Fibroblast of gingiva (primary cell): ENCODE results near the gene DLK2.
"Not testable (repeated sequence)": the region's sequence is repeated elsewhere in the genome, so short reads cannot be mapped to it uniquely, and the experiment has no call there.

Source experiments
- DNase-seq: peaks from one replicate; pipeline ENCODE4 v3.0.0-alpha.2; 2011; ENCODE audit warnings: low read depth

Gene DLK2

DNA sequence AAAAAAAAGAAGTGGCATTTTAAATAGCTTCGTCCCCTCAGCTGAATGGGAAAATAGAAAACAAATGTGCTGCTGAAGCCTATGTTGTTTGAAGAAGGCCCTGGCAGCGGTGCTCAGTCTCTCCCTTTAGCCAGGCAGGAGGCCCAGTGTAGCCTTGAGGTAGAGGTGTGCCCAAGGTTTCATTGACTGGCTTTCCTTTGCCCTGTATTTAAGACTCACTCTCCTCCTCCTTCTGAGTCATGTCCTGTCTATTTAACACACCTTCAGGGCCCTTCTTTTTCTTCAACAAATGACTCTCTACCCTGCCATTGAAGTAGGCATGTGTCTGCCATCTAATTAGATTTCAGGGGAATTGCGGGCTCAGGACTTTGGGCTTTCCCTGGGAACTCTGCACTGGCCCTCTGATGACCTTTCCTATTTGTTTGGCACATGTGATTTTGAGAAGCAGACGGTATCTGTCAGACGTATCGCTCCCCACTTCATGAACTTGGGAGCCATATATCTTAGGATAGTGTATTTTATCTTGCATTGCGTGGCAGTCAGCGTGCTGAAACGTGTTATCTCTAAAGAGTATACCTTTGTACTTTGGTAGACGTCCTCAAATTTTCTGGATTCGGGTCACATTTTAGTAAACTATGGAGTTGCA lies 26.4 kb upstream of the DLK2 start:
- no peak for DNase-seq

DNA sequence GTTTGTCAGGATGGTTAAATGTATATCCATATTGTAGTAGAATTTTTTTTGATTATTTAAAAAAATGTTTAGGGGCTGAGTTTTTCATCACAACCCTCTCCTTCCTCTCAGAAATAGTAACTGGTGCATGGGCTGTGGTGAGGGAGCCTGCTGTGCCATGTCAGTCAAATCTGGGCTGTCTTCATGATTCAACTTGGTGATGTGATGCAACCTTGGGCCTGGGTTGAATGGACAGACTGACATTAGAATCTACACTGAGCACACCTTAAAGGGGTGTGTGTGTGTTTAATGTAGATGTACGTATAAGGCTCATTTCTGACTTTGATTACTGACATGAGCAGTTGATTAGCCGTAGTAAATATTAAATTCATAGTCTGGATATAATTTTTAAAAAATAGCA lies 25.7 kb upstream of the DLK2 start:
- DNase-seq: no peak

DNA sequence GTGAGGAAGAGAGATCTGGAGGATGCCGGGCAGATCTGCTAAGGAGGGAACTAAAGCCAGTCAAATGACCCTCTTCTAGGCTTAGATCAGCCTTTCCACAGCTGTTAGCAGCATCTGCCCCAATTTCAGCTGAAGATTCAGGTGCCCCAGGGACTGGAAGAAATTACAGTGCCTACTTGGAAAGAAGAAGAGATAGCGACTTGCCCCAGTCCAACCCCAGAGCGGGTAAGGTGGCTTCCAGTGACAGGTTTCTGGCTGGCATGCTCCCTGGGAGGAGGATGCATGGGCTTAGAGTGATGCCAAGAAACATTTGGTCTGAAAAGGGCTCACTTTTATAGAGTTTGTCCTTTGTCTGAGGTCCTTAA lies 22.6 kb upstream of the DLK2 start:
- DNase-seq: no peak

DNA sequence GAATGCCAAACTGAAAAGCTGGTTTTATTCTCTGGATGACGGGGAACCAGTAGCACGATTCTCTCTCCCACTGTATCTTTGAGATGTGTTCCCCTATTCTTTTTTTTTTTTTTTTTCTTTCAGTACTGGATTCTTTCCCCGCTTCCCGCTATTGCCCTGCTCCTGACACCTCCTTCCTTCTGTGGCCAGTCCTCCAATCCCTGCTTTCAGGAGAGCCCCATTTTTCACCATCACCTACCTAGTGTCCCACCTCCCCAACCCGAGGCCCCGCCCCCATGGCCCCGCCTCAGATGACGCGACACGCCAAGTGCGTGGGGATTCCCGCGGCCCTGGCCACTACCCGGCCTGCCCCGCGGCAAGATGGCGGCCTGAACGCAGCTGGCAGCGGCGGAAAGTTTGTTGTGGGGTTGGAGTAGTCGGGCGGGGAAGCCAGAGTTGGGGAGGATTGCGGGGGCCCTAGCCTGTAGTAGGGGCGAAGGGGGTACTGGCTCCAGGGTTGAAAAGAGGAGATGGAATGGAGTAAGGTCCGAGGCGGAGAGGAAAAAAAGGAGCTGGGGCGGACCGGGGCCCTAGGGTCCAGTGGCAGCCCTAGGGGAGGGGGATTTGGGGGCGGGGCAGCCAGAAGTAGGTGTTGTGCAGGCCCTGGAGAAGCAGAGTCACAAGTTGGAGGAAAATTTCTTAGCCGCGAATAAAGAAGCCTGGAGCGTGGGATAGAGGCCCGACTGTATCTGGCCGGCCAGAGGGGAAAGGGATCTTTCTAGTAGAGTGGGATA lies 22.1 kb upstream of the DLK2 start, which contains the start of gene TJAP1:
TJAP1 (plus strand) TSS at position 336 of the 773 bp plus-strand sequence. CDS start 21,432 bp downstream, outside the sequence.
- peak; percentile 70 for DNase-seq

DNA sequence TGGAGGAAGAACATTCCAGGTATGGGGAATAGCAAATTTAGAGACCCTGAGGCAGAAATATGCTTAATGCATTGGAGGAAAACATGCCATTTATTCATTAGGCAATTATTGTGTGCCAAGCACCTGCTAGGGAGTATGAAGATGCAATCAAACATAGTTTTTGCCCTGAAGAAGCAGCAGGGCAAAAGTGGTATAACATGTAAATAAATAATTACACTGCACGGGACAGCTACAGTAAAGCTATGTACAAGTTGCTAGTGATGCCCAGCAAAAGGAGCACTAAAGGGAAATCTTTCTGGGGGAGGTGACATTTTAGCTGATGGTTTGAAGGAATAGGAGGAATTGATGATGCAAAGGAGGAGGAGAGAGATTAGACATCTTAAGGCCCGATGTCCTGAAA lies 21.4 kb upstream of the DLK2 start:
- no peak for DNase-seq

DNA sequence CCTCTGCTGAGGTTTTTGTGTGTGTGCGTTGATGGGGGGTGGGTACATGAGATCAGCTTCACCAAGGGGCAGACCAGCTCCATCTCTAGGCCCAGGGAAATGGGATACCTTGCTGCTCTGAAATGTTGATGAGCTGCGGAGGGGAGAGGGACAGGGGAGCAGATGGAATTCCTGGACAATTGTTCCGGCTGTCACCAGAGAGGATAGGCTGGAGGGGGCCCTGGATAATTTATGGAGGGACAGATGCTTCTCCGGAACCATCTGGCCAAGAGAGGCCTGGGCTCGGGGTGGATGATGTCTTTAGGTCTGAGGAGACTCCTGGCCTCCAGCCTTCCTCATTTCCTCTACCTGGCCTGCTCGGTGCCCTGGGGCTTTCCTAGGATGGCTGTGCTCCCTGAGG lies 20.2 kb upstream of the DLK2 start:
- DNase-seq: no peak

DNA sequence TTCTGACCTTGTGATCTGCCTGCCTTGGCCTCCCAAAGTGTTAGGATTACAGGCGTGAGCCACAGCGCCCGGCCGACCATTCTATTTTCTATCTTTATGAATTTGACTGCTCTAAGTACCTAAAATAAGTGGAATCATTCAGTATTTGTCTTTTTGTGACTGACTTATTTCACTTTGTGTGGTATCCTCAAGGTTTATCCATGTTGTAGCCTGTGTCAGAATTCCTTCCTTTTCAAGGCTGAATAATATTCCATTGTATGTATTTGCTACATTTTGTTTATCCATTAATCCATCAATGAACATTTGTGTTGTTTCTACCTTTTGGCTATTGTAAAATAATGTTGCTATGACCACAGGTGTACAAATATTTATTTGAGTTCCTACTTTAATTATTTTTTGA lies 17.2 kb upstream of the DLK2 start:
- no peak for DNase-seq

DNA sequence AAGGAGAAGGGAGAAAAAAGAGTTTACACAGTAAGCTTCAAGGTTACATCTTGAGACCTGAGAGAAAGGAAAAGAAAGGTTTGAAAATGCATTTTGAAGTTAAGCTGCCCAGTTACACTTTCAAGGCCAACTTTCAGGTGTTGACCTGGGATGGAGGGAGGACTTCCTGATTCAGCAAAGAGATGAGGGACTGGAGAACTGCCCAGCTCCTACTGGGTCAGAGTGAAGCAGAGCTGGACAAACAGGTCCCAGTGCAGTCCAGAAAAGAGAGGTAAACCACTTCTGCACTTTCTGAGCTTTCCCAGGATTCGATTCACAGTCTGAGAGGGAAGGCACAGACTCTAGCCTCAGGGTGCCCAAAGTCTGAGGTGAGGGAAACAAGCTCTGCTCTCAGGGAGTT lies 16.1 kb upstream of the DLK2 start:
- no peak for DNase-seq

DNA sequence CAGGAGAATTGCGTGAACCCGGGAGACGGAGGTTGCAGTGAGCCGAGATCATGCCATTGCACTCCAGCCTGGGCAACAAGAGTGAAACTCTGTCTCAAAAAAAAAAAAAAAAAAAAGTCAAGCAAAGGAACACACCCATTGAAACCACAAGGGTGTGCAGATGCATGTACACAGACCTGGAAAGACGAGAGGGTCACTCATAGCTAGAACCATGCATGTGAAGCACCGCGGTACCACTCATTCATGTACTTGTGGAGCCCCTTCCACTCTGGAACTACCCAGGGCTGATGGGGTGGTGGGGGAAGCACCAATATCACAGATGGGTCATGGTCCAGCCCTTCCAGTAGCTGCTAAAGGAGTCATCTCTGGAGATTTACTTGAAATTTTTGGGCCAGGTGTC lies 14.6 kb upstream of the DLK2 start:
- no peak for DNase-seq

DNA sequence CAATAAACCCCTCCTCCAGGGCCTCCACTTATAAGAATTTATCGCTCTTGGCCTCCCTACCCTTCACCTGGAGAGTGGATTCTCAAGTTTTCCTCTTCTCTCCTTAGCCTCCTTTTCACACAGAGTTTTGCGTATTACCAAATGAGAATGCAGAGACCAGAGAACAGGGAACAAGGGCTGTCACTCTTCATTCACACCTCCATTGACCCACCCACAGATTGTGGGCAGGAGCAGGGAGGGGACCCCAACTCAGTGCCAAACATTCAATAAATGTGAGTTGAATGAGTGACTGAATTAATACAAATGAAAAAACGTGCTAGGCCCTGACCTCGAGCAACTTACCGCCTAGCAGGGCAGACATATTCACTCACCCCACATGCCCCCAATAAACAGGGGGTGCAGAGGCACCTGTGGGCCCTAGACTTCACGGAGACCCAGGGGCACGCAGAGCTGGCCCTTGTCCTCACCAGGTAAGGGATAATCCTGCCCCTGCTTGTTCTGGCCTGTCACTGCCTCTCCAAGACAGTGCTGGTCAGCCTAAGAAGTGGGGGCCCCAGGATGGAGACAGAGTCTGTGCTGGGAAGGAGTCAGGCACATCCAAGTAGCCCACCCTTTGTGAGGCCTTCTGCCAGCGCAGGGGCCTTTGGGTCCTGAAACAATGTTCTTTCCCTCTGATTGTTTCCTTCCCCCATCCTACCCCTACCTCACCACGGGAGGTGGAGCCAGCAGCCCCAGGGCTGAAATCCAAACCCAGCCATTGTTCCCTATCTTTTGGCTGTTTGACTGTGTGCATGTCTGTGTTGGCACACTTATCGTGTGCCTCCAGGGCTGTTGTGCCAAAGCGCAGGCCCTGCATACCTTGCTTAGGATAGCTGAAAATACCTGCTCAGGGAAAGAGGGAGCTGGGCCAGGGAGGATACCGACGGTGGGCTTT lies 13.7 kb upstream of the DLK2 start:
- no peak for DNase-seq

DNA sequence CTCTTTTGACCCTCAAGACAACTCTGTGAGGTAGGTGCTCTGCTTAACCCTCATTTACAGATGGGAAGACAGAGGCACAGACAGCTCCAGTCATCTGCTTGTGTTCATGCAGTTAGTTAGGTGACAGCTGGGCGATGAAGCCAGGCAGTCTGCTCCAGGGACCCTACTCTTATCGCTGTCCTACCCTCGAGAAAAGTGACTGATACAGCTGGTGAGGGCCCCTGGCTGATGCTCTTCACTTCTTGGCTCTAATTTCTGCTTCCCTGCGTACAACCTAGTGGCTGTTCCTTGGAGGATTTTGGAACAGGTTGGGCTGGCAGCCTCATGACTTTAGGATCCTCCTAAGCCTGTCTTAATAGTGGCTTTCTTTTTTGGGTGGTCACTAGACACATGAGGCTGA lies 12.9 kb upstream of the DLK2 start:
- DNase-seq: no peak

DNA sequence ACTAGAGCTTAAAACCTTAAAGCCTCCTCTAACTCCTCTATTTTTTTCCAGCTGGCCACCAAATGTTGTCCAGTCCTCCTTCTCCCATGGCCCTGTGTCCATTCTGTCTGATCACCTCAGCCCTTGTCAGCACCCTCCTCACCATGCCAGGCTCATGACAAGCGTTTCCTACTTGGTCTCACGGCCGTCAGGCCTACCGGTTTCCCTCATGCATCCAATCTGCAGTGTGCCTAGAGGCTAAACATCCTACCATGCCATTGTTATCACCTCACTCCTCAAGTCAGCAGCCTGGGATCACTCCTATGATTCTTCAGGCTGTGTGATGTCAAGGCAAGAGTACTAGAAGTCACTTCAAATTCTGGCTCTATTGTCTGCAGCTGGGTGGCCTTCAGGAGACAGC lies 12.4 kb upstream of the DLK2 start:
- no peak for DNase-seq

DNA sequence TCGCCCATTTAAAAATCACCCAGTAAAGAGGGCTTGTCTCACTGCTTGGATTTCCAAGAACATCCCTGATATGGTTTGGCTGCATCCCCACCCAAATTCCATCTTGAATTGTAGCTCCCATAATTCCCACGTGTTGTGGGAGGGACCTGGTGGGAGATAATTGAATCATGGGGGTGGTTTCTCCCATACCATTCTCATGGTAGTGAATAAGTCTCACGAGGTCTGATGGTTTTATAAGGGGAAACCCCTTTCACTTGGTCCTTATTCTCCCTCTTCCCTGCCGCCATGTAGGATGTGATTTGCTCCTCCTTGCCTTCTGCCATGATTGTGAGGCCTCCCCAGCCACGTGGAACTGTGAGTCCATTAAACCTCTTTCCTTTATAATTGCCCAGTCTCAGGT lies 11.9 kb upstream of the DLK2 start:
- DNase-seq: not testable (repeated sequence)

DNA sequence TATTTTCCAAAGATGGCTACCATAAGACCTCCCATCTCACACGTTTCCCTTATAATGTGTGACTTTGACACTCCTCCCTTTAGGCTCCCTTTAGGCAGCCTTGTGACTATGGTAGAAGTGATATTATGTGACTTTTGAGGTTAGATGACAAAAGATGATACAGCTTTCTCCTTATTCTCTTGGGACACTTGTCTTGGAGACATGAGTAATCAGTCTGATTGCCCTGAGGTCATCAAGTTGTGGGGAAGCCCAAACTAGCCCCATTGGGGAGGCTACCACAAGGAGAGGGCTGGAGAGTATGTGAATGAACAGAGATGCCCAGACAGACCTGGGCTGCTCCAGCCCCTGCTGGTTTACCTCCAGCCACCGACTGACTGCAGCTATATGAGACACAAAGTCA lies 10.6 kb upstream of the DLK2 start:
- DNase-seq: no peak

DNA sequence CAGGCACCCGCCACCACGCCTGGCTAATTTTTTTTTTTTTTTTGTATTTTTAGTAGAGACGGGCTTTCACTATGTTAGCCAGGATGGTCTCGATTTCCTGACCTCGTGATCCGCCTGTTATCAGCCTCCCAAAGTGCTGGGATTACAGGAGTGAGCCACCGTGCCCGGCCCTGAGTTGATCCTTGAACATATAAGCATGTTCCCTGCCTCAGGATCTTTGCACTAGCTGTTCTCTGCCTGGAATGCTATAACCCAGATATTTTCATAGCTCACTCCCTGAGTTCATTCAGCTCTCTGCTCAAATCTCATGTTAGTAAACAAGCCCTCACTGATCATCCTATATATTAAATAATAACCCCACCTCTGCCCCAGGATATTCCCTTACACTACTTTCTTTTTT lies 9.0 kb upstream of the DLK2 start:
- DNase-seq: no peak

DNA sequence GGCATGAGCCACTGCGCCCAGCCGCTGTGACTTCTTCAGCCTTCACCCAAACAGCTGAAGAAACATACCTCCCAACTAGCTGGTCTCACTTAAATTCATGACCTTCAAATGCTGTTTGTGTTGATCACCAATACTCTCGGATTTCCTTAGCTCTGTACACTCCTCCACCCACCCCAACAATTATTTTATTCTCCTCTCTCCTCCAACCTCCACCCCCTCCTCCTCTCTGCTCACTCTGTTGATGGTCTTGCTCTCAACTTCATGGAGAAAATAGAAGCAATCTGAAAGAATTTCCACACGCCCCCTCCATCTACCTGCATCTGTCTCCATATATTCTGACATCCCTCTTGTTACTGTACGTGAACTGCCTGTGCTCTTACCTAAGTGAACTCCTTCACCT lies 6.6 kb upstream of the DLK2 start:
- no peak for DNase-seq

DNA sequence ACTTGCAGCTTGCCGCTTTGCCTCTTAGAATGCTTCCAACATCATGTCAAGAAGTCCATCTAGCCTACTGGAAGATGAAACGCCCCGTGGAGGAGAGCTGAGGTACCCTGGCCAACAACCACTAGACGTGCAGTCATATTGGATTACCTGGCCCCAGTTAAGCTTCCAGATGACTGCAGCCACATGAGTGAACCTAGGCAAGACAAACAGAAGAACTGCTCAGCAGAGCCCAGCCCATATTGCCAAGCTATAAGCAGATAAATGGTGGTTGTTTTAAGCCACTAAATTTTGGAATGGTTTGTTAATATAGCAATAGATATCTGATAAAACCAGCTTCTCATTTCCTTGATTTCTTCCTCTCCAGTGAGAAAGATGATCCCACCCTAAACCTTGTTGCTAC lies 4.7 kb upstream of the DLK2 start:
- DNase-seq: no peak

DNA sequence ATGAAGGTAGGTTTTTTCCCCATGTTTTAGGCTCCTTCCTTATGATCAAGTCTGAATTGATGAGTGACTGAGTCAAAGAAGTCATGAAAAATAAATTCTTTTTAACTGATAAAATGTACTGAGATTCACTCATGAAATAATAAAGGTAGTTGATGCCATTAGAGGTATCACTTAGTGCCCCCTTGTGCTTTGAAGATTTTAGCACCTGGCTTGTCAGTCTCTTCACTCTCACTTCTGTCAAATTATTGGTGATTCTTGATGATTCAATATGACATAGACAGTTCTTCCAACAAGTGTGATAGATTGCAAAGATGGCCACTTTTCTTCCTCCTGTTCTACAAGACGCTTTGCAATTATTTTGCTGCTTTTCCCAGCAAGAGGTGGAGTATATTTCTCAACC lies 4.2 kb upstream of the DLK2 start:
- no peak for DNase-seq

DNA sequence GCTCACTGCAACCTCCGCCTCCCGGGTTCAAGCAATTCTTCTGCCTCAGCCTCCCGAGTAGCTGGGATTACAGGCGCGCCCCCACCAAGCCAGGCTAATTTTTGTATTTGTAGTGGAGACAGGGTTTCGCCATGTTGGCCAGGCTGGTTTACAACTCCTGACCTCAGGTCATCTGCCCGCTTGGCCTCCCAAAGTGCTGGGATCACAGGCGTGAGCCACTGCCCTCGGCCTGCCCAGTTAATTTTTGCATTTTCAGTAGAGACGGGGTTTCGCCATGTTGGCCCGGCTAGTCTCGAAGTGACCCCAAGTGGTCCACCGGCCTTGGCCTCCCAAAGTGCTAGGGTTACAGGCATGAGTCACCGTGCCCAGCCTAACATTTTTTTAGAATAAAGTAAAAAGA lies 2.8 kb upstream of the DLK2 start:
- not testable (repeated sequence) for DNase-seq

DNA sequence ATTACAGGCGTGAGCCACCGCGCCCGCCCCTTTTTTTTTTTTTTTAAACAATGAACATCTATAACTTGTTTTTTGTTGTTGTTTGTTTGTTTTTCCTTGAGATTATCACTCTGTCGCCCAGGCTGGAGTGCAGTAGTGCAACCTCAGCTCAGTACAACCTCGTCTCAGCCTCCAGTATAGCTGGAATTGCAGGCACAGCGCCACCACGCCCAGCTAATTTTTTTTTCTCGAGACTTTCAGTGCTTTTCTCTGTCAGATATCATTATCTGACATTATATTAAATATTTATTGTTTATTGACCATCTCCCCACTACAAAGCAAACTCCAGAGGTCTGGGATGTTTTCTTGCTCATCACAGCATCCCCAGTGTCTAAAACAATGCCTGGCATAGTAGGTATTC lies 2.3 kb upstream of the DLK2 start:
- DNase-seq: no peak

DNA sequence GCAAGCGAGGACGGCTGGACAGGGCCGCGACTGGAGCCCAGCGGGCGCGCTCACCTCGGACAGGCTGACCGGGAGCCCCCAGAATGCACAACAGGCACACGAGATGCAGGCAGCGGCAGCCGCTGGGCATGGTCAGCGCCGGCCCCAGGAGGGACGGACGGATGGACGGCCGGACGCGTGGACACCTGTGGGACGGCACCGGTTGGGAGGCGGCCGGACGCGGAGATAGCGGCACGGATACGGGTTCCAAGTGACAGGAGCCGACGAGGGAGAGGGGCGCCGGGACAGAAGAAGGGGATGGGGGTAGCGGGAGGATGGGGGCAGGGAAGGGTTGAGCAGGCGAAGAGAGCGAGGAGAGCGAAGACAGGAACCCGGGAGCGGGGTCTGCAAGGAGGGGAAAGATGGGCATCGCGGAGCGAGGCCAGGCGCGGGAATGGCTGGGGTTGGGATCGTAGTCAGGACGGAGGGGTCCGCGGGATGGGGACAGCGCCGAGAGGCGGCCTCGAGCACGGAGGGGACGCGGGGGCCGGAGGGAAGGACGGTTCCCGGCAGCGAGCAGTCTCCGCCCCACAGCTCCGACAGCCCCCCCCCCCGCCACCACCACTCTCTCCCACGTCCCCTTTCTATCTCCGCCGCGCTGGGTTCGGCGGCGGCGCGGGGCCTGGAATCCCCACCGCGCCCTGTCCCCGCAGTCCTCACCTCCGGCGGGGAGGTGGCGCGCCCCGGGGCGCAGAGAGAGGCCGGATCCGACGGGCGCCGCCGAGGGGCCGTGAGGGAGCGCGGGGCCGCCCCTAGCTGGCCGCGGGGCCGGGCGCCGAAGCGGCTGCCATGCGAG lies 435 bp downstream of the DLK2 start:
- peak; percentile 82 for DNase-seq

DNA sequence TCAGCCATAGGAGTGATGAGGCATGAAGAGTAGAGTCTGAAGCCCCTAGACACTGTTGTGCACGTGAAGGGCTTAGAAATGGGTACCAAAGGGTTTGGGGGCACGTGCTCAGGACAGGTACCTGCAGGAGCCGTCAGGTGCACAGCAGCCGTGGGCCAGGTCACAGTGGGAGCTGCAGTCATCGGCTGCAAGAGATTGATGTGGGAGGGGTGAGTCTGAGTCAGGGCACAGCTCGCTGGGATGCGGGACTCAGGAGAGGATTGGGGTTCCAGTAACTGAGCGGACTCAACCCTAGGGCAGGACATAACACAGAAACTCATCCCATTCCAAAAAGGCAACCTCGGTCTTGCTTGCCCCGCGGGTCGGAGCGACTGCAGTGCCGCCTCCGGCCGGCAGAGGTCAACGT lies 1.1 kb downstream of the DLK2 start:
- no peak for DNase-seq
